Adipocyte (in vitro differentiated cells): ENCODE data around the gene MDFI.
A peak's percentile ranks its signal among the peaks of the same experiment; 100 is the strongest.

Experiments
- DNase-seq: peaks from one replicate; pipeline ENCODE4 v3.0.0-alpha.2; 2015; ENCODE audit warnings: low read depth
- H3K27me3 ChIP-seq: replicated peaks from 2 replicates; pipeline ENCODE4 v1.7.0; 2013; ENCODE audit warnings: mild to moderate bottlenecking, low read length, moderate library complexity; ENCODE audit not compliant: control insufficient read depth, insufficient read depth
- H3K36me3 ChIP-seq: 2 replicates; pipeline ENCODE4 v1.7.0; 2013; ENCODE audit warnings: low read length, mild to moderate bottlenecking, moderate library complexity; ENCODE audit not compliant: control insufficient read depth, insufficient read depth, severe bottlenecking
- H3K4me1 ChIP-seq: 2 replicates; pipeline ENCODE4 v1.7.0; 2013; ENCODE audit warnings: mild to moderate bottlenecking, low read length, moderate library complexity; ENCODE audit not compliant: control insufficient read depth, insufficient read depth
- H3K4me3 ChIP-seq: 2 replicates; pipeline ENCODE4 v1.7.0; 2013; ENCODE audit warnings: mild to moderate bottlenecking, low read length, moderate library complexity
- H3K9ac ChIP-seq: 2 replicates; pipeline ENCODE4 v1.7.0; 2013; ENCODE audit warnings: mild to moderate bottlenecking, low read length, moderate library complexity
- H3K9me3 ChIP-seq: 2 replicates; pipeline ENCODE4 v1.7.0; 2013; ENCODE audit warnings: mild to moderate bottlenecking, low read length, moderate library complexity; ENCODE audit not compliant: control insufficient read depth

Gene MDFI

DNA sequence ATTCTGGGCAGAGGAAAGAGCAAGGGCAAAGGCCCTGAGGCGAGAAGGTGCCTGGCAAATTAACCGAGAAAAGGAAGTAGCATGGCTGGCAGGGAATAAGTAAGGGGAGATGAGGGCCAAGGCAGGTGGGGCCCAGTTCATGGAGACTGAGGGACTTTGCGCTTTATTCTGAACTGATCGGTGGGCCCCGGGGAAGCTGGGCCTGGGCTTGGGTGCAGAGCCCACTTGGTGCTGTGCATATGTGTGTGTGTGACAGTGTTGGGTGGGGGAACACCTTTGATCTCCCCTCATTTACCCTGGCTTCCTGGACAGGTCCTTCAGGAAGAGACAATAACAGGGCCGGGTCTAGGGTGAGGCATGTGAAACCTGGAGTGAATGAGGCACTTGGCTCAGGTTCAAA, 2.9 kb upstream of the MDFI start:
- H3K27me3 ChIP-seq: peaks cover 62% of the 10 kb centered on the region
- no peaks in the 10 kb centered on the region for H3K9me3 ChIP-seq
- H3K4me3 ChIP-seq: no peak overlapping the region
- no peak for DNase-seq
- no peaks in the 10 kb centered on the region for H3K36me3 ChIP-seq
- H3K4me1 ChIP-seq: peaks cover 8% of the 10 kb centered on the region
- no peak overlapping the region for H3K9ac ChIP-seq

DNA sequence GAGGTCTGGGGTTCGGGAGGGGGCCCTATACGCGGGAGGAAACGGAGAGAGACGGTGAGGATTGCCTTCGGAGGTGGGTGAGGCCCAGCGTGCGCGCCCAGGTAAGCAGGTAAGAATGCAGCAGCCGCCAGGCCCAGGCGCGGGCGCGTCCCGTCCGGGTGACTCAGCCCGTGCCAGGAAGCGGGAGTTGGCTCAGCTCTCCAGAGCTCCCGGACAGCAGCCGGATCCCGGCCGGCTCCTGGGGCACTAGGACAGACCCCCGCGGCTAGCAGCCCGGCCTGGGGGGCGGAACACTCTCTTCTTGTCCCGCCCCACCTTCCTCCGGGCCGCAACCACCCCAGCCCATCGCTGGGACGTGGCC, 1.5 kb upstream of the MDFI start:
- Histone ChIP-seq H3K4me3 (no peak overlapping the region), H3K9ac (no peak overlapping the region), H3K36me3 (no peaks in the 10 kb centered on the region), H3K4me1 (peaks cover 8% of the 10 kb centered on the region), H3K27me3 (peaks cover 59% of the 10 kb centered on the region), H3K9me3 (no peaks in the 10 kb centered on the region)
- peak; percentile 27 for DNase-seq

GRCh38 chr6:41637194-41638001, 870 bp upstream of the MDFI start:
- Histone ChIP-seq H3K4me1 (peaks cover 8% of the 10 kb centered on the region), H3K9ac (no peak overlapping the region), H3K27me3 (peaks cover 61% of the 10 kb centered on the region), H3K4me3 (no peak overlapping the region), H3K36me3 (no peaks in the 10 kb centered on the region), H3K9me3 (no peaks in the 10 kb centered on the region)
- DNase-seq: no peak

DNA sequence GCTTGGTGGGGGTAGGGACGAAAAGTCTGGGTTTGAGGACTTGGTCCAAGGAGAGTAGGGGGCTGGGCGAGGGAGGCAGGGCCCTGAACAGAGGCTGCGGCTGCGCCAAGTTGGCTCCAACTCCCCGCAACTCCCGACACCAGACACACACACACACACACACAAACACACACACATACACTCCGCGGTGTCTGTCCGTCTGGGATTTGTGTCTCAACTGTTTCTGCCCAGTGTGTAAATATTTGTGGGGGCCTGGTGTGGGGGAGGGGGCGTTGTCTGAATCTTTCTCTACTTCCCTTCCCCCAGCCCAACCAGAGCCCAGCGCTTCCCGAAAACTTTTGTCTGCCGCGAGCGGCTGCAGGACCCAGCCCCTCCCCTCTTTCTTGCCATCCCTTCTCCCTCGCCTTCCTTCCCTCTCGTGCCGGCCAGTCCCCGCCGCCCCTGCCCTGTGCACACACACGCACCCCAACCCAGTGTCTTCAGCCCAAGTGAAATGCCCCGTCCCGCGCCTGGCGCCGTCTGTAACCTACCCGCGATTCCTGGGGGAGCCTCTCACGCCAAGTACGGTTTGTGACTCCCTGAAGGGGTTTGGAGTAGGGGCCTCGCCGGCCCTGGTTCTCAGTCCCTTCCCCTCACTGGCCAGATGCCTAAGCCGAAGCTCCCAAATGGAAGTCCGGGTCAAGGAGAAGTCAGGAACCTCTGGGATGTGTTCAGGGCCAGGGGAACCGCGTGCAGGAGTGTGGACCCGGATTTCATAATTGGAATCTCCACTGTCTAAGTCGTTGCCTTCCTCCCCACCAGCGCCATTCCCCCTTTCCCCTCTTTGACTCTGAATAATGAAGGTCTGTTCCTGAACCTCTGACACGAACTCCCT, 904 bp downstream of the MDFI start:
- no peak overlapping the region for H3K4me3 ChIP-seq
- H3K27me3 ChIP-seq: peaks cover 61% of the 10 kb centered on the region
- H3K9ac ChIP-seq: no peak overlapping the region
- no peaks in the 10 kb centered on the region for H3K36me3 ChIP-seq
- peak; percentile 15 for DNase-seq
- no peaks in the 10 kb centered on the region for H3K9me3 ChIP-seq
- H3K4me1 ChIP-seq: peaks cover 8% of the 10 kb centered on the region

DNA sequence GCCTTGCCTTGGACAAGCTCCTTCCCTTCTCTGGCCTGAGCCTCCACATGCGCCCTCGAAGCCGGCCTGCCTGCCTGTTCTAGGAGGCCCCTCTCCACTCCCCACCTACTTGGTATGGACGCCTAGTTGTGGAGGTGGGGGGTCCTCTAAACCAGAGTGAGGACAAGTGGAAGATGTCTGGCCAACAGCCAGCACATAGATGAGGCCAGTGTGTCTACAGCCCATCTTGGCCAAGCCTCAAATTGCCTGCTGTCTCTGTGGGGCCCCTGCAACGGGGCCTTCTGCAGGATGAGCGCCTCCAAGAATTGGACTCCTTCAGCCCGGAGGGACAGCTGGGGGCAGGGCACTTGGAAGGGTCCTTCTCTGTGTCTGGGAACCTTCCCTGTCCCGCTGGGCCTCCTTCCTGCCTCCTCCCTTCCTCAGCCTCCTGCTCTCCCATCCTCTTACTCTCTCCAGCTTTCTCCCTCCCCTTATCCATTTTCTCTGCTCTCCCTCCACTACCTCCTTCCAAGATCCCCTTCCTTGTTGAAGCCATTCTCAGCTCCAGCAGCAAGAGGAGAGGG, 1.6 kb downstream of the MDFI start:
- Histone ChIP-seq H3K9me3 (no peaks in the 10 kb centered on the region), H3K4me1 (peaks cover 6% of the 10 kb centered on the region), H3K9ac (no peak overlapping the region), H3K4me3 (no peak overlapping the region), H3K36me3 (no peaks in the 10 kb centered on the region), H3K27me3 (peaks cover 58% of the 10 kb centered on the region)
- no peak for DNase-seq

GRCh38 chr6:41640426-41640825, 2.2 kb downstream of the MDFI start:
- Histone ChIP-seq H3K4me1 (peaks cover 5% of the 10 kb centered on the region), H3K9ac (no peak overlapping the region), H3K36me3 (no peaks in the 10 kb centered on the region), H3K27me3 (peaks cover 55% of the 10 kb centered on the region), H3K9me3 (no peaks in the 10 kb centered on the region), H3K4me3 (no peak overlapping the region)
- DNase-seq: no peak

DNA sequence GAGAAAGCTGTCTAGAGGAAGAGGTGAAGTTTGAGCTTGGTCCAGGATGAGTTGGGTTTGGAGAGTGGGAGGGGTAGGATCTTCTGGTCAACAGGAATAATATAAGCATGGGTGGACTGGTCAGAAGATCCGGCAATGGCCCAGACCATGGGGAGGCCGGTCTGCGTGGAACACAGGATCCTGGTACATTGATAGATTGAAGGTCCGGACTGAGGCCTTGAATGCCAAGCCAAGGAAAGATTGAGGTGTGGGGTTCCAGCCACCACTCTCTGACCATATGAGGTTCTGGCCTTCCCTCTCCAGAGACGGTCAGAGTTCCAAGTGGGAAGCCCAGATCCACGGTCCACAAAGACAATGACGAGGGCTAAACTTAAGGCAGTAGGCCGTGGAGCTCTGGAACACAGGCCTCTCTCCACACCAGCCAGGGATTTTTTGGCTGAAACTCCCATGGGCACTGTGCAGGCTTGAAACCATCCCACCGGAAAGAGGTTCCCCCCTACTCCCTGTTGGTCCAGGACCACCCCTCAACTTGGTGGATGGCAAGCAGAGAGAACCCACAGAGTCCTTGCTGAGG, 3.2 kb downstream of the MDFI start:
- H3K9me3 ChIP-seq: no peaks in the 10 kb centered on the region
- H3K27me3 ChIP-seq: peaks cover 51% of the 10 kb centered on the region
- H3K4me1 ChIP-seq: peaks cover 5% of the 10 kb centered on the region
- no peak overlapping the region for H3K9ac ChIP-seq
- no peak for DNase-seq
- no peak overlapping the region for H3K4me3 ChIP-seq
- H3K36me3 ChIP-seq: no peaks in the 10 kb centered on the region

DNA sequence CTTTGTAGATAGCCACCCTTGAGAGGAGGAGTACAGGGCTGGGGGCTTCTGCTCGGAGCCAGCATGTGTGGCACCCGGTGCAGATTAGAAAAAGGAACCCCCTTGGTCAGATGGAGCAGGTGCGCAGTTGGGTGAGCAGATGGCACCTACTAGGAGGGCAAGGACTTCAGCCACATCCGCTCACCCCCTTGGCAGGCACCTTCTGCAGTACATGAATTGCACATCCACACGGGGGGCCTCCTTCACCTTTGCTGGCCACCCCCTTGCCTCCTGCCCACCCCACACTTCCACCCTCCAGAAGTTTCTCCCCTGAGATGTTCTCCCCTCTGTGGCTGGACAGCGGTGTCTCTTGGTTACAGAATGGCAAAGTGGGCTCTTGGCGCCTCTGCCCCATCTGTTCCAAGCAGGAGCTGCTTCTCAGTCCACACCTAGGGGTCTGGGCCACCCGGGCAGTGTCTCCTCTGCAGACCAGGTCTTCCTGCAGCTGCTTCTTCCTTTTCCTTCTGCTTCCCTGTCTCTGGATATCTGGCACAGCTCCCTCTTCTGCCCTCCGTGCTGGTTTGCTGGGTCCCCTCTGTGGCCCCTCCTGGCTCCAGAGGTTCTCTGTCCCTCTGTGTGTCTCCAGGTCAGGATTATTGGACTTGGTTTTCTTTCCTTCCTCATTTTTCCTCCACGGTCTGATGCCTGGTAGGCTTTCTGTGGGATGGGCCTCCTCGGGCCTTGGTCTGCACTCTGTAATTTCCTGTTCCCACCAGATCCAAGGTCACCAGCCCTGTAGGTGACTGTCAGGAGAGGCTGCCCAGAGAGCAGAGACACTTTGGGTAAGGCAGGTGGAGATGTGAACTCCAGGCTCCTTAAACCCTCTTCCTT, 4.1 kb downstream of the MDFI start:
- peaks cover 5% of the 10 kb centered on the region for H3K4me1 ChIP-seq
- peaks cover 50% of the 10 kb centered on the region for H3K27me3 ChIP-seq
- no peaks in the 10 kb centered on the region for H3K36me3 ChIP-seq
- no peaks in the 10 kb centered on the region for H3K9me3 ChIP-seq
- DNase-seq: no peak
- no peak overlapping the region for H3K9ac ChIP-seq
- no peak overlapping the region for H3K4me3 ChIP-seq

DNA sequence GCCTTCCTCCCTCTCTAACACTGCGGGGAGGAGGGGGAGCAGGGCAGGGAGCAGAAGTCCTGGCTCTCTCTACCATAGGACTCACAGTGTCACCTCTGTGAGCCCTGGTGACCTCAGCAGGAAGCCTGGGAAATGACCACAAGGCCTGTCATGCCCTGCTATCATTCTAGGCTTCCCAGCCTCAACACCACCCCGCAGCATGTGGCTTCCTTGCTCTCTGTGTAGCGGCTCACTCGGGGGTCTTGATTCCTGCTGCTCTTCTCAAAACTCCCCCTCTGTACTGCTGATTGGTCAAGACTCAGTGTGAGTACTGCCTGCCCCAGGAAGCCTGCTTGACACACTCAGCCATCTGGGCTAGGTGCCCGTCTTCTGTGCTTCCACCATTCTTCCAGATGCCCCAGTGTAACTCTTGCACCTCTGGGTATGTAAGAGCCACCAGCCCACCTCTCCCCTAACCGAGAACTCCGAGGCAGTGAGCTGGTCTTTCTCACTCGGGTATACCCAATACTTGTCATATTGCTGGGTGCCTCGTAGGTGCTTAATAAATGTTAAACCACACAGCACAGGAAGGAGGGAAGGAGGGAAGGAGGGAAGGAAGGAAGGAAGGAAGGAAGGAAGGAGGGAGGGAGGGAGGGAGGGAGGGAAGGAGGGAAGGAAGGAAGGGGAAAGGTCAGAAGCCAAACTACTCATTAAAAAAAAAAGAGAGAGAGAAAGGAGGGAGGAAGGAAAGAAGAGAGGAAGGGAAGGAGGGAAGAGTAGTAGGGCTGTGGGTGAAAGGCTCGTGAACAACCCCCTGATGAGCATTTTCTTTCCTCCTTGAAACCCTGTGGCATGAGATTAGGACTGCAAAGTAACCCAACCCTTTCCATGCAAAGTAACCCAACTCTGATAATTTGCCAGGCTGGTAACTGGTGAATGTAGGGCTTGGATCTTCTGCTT, 5.0 kb downstream of the MDFI start:
- no peaks in the 10 kb centered on the region for H3K36me3 ChIP-seq
- no peak overlapping the region for H3K9ac ChIP-seq
- DNase-seq: no peak
- H3K4me3 ChIP-seq: no peak overlapping the region
- H3K4me1 ChIP-seq: peaks cover 5% of the 10 kb centered on the region
- H3K9me3 ChIP-seq: no peaks in the 10 kb centered on the region
- peaks cover 45% of the 10 kb centered on the region for H3K27me3 ChIP-seq

GRCh38 chr6:41643899-41644269, 5.6 kb downstream of the MDFI start:
- Histone ChIP-seq H3K4me1 (peaks cover 5% of the 10 kb centered on the region), H3K27me3 (peaks cover 52% of the 10 kb centered on the region), H3K4me3 (no peak overlapping the region), H3K9me3 (no peaks in the 10 kb centered on the region), H3K36me3 (no peaks in the 10 kb centered on the region), H3K9ac (no peak overlapping the region)
- no peak for DNase-seq
